ENCODE measurements around the gene MBL2.

The MBL2 gene

DNA sequence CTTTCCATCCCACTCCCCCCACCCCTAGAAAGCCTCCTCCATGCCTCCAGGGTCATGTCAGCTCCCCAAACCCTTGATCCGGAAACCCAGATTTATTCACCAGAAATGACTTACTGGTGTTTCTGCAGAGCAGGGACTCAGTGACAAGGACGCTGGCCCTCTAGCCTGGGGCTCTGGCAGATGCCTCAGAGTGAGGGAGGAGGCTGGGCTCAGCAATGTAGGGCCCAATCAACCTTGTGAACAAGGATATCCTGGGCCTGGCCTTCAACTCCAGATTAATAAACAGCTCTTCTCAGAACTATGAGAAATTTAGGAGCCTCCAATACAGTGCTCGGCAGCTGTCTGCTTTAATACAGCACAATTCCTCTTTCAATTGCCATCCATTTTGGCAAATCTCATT, at the start of gene MBL2:
Gene MBL2, minus strand, starts transcription at position 162 of the 400 bp plus-strand sequence. CDS start 1,149 bp downstream, outside the sequence.
- DNase-seq, result no peak

GRCh38 chr10:52820309-52820708, 47.7 kb upstream of the MBL2 start:
- DNase-seq, result no peak

DNA sequence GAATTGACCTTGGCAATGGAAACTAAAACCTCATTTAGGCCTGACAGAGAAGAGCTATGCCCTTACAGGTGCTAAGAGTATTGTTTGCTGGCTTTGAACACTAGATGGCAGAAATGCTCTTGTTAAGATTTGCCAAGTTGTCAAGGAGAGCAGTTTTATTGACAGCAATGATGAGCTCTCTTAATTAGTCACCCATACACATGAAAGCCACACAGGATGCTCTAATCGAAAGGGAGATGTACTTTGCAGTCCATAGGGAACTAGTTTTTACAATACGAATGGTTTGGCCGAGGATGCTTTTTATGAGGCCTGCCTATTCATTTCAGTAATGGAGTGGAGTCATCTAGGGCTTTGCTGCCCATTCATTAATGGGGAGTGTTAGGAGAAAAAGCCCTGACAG, 45.4 kb upstream of the MBL2 start:
- DNase-seq, result peak; percentile 73 to 91

DNA sequence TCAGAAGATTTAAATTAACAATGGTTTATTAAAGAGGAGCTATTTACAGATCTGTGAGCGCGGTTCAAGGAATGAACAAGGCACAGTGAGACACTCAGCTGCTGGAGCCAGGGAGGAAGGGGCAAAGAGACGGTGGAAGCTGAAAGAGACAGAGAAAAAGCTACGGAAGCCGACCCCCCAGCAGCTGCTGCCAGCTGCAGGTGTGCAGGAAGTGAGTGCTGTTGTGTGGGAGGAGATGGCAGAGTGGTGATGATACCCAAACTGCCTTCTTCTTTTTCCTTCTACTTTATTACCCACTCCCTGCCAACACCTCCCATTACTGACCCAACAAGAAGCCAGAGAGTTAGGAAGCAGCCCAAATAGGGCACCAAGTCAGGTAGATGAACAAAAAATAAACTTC, 41.9 kb upstream of the MBL2 start:
- no peak for DNase-seq

DNA sequence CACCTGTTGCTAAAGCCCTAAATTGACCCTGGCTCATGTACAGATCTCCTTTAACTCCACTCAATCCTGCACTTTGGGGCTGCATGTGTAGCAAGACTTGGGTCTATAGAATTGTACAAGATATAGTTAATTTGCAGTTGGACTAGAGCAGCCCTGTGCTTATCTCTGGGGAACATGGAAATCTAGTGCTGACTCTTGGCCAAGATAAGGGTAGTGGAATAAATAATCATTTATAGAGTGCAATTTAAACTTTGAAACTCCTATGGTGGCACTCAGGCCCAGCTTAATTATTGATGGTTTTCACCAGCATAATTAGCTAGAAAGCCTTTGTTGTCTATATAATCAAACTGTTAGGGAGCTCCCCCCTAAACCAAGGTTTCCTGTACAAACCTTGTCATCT, 39.2 kb upstream of the MBL2 start:
- DNase-seq, result no peak

DNA sequence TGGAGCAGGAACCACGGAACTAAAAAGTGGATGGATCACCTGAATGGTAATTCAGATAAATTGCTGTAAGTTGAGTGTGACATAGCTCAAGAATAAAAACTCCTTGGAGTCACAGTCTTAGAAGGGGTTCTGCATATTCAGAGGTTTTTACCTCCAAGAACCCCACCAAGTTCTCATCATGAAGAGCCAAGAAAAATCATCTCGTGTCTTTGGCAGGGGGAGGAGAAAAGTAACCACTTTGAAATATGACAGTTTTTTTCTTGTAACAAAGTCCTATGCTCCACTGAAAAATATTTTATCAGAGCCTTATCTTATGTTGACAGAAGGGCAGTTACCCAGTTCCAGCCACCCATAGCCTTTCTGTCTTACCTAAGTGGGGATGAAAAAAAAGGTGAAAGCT, 38.2 kb upstream of the MBL2 start:
- no peak for DNase-seq

GRCh38 chr10:52807803-52808202, 35.2 kb upstream of the MBL2 start:
- DNase-seq, result no peak

DNA sequence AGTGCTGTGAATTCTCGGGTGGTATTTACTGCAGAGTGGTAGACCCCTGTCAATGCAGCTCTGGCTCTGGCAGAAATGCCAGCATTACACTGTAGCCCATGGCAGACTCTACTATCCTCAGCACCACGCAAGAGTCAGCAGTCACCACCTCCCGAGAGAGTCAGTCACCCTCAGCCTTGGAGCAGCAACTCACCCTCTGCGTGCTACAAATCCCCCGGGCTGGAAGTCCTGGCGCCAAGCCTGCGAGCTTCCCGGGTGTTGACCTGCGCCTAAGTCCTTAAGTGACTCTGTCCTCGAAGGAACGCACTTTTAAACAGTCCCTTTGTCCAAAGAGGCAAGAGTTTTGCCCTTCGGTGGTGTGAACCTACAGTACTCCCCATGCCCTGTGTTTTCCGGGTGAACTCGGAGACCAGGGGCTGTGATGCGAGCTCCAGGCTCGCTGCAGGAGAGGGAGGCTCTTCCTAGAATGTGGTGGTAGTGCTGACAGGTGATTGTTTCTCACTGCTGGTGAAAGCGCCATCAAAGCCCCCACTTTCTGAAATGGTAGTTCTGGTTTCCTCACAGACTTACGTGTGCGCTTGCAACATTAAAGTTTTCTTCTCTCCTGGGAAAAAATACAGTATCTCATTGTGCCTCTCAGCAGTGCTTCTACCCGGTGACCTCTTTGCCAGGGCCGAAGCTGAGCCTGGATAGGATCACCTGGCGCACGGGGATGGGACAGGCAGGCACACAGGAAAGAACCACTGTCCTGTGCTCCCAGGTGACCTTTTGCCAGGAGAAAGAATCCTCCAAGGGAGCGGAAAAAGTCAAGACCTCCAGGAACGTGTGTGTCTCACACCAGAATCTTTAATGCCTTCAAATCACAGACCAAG, 33.1 kb upstream of the MBL2 start:
- DNase-seq, result no peak

- no peak for DNase-seq
Measured at GRCh38 chr10:52801947-52802346, 29.4 kb upstream of the MBL2 start.

- no peak for DNase-seq
Measured at GRCh38 chr10:52786098-52786497, 13.5 kb upstream of the MBL2 start.

DNA sequence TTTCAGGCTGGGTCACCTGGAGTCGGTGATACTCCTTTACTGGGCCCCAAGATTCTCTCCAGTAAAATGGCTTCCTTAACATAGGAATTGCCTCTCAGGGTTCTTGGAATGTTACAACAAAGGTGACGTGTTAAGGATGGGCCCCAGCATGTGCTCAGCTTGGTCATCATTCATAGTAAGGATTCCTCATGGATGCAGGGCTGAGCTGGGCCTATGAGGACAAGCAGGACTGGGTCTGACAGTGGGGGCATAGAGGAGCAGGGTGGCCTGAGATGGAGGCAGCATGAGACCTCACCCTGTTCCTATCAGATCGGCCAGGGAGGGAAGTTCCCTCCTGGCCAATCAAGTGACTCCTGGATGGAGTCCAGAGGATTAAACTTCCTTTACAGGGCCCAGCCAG, 12.8 kb upstream of the MBL2 start:
- DNase-seq, result no peak

DNA sequence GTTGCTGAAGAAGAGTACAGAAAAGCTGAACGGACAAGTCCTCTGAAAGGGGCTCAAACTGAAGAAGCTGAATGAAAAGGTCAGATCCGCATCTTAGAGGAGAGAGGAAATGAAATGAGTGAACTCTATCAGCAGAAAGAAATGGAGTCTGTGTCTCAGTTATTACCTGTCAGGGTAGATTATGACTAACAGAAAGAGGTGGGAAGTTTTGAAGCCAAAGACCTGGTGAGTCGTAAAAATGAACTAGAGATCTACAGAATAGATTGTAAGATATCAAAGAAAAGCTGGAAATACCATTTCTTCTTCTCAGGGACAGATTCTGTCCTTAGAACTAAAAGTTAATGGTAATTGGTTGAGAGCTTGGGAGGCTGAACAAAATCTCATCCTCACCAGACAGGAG, 11.1 kb upstream of the MBL2 start:
- no peak for DNase-seq

- DNase-seq, result no peak
Measured at GRCh38 chr10:52782554-52782953, 10.0 kb upstream of the MBL2 start.

- no peak for DNase-seq
Measured at GRCh38 chr10:52780391-52781155, 8.0 kb upstream of the MBL2 start.

DNA sequence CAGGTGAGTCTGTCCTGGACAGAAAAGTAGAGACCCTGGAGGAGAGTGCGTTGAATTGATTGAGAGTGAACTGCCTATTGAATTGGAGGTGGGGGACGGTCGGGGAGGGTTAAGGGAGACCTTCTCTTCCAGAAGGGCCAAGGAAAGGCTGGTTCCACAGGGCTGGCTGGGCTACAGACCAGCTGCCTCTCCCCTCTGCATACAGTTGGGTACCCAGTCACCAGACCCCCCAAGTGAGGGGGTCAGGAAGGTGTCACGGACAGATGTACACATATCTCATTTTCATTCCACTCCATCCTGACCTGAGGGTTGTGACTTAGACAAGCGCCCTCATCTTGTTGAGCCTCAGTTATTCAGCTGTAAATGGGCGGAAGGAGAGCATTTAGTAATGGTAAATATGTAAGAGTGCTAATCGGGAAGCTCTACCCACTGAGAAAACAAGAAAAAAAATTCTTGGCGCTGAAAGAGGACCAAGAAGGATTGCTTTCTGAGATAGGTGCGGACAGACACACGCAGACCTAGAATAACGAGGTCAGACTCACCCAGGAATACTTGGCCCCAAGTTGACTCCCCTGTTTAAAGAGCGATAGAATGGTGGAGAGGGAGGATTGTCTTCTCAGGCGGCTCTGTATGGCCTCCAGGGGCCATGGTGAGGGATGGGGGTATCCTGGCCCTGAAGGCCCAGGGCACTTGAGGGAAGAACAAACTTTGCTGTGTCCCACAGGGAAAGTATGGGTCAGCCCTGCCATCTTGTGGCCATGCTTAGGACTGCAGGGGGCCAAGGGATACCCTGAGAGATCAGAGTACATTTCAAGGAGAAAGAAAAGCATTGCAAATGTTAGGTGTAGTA, 7.2 kb upstream of the MBL2 start:
- peak; percentile 65 to 87 for DNase-seq

DNA sequence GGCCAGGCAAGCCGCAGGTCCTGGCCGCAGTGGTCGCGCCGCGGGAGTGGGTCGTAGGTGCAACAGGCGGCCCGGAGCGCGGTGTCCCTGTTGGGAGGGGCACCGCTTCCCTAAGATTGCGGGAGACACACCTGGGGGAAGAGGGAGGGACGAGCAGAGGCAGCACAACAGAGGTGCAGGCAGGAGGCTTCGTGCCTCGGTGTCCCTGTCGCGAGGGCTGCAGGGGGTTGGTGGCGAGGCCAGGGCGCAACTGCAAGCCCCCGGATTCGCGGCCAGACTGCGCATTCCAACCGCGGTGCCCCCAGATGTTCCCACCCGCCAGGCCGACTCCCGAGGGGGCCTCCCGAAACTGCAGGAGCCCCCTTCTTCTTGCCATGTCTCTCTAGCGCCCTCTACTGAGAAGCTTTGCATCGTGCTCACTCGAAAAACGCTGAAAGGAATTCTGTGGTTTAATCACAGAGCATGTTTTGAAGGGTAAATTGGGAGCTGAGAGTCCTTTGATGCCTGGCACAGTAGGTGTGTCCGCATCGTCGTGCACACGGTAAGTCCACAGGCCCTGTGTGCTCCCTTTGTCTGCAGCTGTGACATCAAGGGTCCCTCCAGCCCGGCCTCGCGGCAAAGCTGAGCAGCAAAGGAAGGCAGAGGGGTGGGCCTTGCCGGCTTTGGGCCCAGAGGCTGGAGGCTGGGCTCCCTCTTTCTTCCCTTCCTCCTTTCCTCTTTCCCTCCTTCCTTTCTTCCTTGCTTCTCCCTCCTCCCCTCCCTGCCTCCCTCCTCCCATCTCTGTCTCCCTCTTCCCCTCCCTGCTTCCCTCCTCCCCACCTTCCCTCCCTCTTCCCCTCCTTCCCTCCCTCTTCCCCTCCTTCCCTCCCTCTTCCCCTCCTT, 6.2 kb upstream of the MBL2 start:
- peak; percentile 35 to 43 for DNase-seq

GRCh38 chr10:52777414-52777813, 4.8 kb upstream of the MBL2 start:
- no peak for DNase-seq

- DNase-seq, result no peak
Measured at GRCh38 chr10:52776471-52776903, 3.9 kb upstream of the MBL2 start.

DNA sequence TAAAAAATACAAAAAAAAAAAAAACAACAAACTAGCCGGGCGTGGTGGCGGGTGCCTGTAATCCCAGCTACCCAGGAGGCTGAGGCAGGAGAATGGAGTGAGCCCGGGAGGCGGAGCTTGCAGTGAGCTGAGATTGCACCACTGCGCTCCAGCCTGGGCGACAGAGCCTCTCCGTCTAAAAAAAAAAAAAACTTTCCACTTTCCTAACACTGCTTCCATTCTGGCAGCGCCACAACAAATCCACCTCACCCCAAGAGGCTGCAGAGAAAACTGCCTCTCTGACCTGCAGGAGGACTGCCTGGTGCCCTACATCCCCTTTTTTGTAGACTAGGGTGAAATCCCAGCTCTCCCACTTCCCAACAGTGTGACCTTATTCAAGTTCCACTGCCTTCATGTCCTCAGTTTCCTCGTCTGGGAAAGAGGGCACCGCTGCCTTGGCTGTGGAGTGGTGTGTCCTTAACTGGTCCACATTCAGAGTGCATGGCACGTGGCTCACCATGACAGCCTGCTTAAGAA, 2.6 kb upstream of the MBL2 start:
- no peak for DNase-seq

GRCh38 chr10:52774600-52775106, 2.1 kb upstream of the MBL2 start:
- DNase-seq, result no peak

GRCh38 chr10:52774182-52774581, 1.6 kb upstream of the MBL2 start:
- no peak for DNase-seq

Data from Kasumi-1 (cell line).